Measurements from ENCODE around the gene C9orf152.

Gene C9orf152

DNA sequence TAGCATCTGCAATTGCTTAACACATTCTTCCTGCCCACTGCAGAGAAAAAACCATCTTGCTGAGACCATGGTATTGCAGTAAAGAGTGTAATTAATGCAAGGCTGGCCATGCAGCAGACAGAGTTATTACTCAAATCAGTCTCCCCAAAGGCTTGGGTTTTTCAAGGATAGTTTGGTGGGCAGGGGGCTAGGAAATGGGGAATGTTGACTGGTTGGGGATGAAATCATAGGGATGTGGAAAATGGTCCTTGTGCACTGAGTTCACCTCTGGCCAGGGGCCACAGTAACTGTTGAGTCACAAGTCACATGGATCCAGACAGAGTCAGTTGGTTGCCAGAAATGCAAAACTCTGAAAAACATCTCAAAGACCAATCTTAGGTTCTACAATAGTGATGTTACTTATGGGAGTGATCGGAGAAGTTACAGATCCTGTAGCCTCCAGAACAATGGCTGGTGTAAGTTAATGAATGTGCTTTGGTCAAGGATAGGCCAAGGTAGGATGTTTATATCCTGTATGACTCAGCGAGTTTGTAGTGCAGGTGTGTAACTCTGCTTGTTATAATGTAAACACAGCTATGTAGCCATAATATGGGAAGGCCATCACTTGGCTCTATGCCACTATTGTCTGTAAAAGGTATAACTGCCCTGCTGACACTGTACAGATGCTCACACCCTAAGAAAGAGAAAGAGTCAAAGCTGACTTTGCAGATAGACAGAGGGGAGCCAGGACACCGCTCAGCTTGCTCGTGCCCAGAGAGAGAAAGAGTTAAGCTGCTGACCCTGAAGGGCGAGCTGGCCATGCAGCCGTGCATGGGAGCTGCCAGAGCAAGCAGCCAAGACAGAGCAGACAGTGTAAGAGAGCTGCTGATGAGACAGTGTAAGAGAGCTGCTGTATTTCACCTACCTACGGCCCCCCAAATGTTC lies 27.2 kb downstream of the C9orf152 start:
- DNase-seq (ENCODE audit: low read depth): no peak

DNA sequence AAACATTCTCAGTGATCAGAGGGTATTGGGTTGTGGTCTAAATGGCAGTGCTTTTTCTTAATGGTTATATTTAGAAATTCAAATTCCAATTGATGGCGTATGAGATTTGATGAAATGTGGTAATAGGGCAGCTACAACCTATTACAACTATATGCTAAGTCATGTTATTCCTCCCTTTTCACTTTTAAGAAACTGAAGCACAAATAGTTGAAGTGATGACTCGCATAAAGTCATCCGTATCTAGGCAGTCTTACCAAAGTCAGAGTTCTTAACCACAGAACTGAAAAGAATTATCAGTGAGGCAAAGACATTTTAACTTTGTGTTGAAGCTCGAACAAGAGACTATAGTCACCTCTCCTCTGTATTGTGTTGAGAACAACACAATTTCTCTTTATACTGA lies 28.2 kb downstream of the C9orf152 start:
- peak; percentile 68 for DNase-seq (ENCODE audit: low read depth)

DNA sequence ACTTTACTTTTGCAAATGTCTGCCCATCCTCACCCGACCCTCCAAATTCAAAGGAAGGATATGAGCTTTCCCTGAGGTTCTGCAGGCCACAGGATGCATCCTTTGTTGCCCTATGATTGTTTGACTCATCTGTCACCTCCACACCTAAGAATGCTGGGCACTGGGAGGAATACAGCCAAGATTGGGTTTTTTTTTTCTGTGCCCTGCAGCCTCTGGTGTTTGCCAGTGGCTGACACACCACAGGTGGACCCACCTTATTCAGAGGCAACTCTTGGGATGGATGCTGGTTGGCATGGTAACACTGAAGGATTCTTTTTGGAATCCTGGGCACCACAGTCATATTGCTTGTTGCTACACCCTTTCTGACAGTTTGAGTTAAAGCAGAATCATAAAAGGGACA lies 29.7 kb downstream of the C9orf152 start:
- no peak for DNase-seq (ENCODE audit: low read depth)

DNA sequence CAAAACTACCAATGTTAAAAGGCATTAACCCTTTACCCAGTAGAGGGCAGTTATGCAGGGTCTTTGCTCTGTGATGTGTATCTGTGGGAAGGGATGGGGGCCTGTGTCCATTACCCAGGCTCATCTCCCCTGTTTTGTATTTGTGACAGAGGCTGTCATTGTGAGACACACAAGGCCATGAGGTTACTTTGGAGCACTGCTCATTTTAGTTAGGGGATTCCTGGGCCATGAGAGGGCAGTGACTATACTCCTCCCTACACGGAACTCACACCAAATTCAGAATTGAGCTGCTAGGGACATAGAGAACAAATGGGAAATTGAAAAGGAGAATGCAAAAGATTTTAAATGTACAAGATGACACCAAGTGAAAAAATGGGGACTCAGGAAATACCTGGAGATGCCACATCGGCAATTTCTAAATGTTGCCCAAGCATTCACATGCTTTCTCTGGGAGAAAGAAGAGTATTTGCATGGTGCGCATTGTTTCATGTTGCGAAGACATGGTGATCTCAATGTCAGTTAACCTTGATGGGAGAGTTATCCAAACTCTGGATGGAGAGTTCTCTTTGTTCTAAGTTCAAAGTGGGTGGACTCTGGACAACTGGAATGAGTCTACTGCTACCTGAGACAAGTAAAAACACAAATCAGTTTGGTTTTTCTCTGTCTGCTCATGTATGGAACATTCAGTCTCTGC lies 32.5 kb downstream of the C9orf152 start:
- no peak for DNase-seq (ENCODE audit: low read depth)

DNA sequence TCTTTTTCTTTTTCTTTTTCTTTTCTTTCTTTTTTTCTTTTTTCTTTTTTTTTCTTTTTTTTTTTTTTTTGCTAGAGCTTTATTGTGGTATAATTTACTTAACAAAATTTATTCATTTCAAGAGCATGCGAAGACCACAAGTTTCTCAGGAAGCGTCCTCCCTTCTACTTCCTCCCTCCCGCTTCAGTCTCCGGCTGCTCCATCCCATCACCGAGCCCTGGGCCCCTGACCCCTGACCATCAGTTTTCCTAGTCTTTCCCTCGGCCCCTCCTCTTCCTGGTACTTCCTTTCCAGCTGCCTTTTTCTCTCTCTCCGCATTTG lies 34.7 kb downstream of the C9orf152 start:
- no peak for DNase-seq (ENCODE audit: low read depth)

DNA sequence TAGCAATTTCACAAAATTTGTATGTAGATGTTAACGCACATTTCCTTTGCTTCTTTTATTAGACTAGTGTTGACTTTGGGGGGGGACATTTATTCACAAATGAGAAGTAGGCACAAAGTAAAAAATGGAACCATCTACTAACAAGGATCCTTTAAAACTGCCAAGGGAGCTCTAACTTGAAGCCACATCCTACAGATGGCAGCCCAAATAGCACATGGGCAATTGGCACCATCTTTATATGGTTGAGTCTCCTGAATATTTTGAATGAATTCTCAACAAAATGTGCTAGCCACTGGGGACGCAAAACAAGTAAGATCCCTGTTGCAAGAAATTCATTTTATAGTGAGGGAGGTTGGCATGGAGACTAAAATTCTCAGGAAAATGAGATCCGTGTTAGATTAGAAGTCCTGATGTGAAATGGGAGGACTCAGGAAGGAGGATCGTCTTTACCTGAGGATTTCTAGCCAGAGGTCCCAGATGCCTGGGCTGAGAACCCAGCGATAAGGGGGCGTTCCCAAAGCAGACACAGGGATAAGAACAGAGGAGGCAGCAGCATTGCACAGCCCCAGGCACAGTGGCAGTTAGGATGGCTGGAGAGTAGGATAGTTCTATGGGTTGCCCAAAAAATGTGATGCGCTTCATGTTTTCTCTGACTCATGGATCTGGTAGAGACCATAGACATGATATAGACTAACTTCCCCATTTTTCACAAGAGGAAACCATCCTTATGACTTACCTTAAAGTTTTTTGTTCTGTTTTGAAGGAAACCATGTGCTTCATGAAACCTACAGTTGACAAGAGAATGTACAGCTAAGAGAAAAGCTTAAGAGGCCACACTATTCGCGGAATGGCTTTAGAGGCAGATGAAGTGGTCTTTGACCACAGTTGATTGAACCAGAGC lies 37.4 kb downstream of the C9orf152 start:
- no peak for DNase-seq (ENCODE audit: low read depth)

DNA sequence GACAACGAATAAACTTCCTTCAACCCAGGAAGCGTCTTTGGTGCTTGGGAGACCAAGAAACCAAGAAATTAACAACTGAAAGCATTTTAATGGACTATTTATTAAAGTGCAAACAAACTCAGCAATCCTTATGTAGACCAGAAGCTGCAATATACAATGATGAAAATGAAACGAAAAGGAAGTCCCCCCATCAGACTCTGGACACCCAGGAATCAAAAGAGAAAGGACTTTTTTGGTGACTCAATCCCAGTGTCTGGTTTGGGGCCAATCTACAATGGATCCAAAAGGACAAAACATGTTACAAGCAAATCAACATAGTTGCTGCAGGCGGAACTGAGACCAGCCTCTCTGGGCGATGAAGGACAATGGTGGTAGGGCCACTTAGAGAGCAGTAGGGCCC lies 39.5 kb downstream of the C9orf152 start:
- DNase-seq (ENCODE audit: low read depth): no peak

DNA sequence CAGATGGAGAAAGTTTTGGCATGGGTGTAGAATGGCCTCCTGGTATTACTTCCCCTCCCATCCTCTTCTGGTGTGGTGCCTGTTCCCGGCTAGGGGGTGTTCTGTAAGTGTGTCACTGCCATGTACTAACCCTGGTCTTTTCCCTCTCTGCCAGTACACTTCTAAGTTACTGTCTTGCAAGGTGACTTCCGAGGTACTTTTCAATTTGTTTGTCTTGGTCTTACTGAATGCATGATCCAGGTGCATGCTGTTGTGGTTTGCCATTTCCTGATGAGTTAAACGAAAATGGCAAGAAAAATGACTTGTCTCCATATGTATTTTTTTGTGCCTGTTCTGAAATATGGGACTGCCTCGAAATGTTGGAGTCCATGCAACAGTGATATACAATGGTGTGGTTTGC lies 46.0 kb downstream of the C9orf152 start:
- DNase-seq (ENCODE audit: low read depth): no peak

DNA sequence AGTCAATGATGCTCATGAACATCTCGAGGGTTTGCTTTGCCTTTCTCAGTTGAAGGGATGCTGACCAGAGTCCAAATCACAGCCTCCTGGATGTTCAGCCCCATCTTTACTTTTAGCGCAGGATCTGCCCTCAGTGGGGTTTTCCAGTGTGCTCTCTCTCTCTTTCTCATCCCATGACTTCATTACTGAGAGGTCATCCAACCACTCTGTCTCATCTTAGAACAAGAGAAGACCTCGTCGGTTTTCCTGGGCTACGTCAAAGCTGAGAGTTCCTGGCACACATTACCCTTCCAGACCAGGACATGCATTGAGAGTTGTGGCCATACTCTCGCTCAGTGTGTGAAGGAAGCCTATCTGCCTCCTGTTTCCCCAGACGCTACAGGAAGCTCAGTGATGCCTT lies 47.3 kb downstream of the C9orf152 start:
- DNase-seq (ENCODE audit: low read depth): no peak

DNA sequence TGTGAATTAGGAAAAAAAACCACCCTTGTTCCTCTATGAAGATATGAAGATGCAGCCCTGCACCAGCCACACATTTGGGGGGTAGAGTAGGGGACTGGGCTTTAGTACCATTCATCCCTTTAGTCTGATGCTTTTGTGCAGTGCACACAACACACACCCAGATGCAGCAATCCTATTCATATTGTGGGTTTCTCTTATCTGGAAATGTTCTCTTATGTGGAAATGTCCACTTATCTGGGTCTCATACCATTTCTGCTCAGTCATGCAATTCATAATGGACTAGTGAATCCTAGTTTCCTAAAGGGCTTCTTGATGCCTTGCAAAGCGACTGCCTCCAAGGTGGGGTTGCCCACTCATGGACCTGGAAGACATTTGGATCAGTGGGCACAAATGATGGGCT lies 47.8 kb downstream of the C9orf152 start:
- DNase-seq (ENCODE audit: low read depth): no peak

DNA sequence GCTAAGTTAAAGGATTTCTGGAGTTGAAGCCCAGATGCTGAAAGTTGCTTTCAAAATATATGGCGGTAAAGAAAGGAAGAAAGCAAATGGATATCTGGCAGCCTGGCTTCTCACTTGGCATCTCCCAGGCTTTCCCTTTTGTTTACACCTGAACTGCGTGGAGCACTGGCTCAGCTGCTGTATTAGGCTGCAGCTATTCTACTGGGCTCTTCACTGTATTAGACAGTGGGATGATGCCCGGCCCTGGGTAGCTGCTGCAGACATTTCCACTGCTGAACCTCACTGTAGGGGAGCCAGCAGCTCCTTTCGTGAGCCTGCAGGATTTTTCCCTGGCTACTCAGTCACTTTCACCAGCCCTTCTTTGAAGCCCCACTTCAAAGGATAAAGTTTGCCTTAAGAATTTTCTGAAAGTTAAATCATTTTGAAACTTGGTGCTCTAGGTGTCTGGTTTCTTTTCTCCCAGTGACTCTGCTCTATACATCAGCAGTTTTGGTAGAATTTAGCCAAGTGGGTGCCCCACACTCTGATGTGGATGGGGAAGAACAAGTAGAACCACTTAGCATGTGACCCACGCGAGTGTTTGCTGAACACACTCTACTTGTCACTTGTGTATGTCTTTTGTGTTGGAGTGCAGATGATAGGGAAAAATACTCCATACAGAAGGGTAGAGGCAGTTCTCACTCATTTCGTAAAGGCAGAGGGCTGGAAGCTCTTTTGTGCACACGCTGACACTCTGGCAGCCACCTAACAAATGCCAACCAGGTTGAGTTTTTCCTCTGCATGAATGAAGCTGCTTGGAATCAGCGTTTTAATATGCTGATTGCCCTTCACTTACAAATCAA lies 49.9 kb downstream of the C9orf152 start:
- DNase-seq (ENCODE audit: low read depth): no peak

DNA sequence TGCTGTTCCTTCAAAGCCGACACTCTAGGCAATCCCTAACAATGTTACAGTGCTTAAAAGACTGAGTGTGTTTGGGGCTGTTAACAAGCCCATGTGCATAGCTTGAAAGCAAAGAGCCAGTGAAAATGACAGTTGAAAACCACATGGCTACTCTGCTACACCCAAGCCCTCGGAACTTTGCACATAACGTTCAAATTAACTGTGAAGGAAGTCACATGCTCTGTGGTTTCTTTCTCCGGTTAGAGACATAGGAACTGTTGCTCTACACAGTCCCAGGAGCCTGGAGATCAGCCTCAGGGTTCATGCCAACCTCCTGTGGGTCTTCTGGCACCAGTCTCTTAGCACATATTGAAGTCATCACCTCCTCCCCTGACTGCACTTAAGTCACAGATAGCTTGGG lies 51.1 kb downstream of the C9orf152 start:
- DNase-seq (ENCODE audit: low read depth): peak; percentile 37

DNA sequence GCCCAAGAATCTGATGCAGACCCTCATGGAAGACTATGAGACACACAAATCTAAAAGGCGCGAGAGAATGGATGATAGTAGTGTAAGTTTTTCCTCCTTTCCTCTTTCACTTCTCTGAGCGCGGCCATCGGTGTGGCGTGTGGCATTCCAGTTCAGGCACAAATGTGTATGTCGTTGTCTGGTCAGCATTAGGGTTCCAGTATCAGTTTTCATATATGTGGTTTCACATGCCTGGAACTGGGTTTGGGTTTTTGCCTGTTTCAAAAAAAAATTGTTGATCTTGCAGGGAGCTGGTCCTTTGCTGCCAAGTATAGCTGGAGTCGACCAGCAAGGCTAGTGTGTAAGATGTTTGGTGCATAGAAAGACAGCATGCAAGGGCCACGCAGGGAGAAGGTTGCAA lies 51.5 kb downstream of the C9orf152 start:
- DNase-seq (ENCODE audit: low read depth): no peak

DNA sequence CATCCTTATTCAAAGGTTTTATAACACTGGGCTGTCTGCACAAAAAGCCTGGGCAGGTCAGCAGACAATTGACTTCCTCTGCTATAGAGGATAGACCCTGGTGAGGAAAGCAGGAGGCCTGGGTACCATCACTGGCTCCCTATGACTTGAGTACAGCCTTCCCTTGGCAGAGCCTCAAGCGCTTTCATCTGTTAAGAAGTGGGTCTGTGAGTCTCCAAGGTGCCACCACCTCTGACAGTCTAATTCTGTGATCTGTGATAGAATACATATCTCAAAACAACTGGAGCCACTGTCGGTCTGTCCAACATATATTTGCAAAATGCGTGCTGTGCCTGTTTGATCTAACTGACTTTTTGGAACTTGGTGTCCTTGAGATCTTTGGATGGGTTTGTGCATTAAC lies 52.2 kb downstream of the C9orf152 start:
- DNase-seq (ENCODE audit: low read depth): no peak

DNA sequence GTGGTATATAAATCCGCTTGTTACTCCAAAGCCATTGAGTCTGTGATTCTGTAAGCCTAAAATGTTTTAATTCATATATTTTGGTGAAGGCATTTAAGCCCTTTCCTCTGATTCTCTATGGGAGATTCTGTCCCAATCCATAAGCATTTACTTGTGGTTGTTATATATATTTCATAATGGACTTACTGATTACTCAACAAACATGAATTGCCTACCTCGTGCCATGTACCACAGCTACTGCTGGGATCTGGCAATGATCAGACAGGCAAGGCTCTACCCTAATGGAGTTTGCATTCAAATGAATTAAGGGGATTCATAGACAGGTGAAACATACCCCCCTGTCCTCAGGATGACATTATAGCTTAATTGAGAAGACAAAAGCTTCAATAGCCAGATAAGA lies 54.5 kb downstream of the C9orf152 start:
- DNase-seq (ENCODE audit: low read depth): no peak

DNA sequence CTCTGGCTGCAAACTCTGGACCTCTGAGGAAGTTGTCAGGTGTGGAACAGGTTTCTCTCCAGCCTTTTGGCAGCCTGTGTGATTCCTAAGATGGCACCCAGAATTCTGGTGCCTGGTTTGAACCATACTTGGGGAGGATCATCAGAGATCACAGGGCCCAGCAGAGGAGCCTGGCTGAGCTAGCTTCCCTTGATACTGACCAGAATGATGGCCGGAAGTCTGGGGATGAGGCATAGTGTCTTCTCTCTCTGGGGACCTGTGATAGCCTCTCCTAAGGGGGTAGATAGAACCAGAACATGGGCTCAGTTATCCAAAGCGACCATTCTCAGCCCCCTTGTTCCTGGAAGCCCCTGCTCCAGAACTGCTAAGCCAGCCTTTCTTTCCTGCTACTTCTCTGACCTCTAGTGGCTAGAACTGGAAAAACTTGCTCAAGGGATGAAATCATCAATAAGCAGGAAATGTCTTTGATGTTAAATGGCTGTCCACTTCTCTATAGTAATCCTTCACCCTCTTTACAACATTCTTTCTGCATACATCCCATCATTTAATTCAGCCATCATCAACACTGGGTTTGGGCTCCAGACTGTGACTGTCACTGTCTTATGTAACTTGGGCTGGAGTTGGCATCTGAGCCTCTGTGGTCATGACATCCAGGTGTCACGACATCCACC lies 55.1 kb downstream of the C9orf152 start:
- peak; percentile 45 for DNase-seq (ENCODE audit: low read depth)

All from HS-5 (cell line).